ENCODE results near the gene CD248.

DNA sequence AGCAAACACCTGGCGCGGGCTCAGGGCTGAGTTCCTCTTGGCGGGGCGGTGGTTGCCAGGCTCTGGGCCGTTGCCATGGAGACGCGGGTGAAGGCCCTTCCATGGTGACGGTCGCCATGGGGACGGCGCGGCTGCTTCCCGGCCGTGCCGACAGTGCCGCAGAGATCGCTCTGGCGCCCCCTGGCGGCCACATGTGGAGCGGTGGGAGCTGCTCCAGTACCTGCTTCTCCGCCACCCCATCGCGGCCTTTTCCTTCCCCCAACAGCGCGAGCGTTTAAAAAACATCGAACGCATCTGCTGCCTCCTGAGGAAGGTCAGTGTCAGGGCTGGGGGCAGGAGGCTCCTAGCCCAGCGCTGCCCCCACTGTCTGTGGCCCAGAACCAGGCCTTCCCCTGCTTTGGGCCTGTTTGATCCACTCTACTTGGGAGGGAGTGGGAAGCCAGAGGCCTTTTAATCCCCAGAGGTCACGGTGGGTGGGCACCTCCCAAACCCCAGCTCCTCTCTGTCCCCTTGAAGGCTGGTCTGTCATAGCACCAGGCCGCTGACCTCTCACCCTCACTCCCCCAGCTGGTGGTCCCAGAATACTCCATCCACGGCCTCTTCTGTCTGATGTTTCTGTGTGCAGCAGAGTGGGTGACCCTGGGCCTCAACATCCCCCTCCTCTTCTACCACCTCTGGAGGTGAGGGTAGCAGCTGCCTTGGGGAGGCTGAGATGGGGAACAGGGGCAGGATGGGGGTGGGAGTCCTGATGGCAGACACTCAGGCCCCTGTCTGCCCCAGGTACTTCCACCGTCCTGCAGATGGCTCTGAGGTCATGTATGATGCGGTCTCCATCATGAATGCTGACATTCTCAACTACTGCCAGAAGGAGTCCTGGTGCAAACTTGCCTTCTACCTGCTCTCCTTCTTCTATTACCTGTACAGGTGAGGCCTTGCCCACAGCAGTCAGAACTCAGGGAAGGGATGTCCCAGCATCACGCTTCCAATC is 34.1 kb downstream of the CD248 start:
- TF ChIP-seq, protein P1, sequence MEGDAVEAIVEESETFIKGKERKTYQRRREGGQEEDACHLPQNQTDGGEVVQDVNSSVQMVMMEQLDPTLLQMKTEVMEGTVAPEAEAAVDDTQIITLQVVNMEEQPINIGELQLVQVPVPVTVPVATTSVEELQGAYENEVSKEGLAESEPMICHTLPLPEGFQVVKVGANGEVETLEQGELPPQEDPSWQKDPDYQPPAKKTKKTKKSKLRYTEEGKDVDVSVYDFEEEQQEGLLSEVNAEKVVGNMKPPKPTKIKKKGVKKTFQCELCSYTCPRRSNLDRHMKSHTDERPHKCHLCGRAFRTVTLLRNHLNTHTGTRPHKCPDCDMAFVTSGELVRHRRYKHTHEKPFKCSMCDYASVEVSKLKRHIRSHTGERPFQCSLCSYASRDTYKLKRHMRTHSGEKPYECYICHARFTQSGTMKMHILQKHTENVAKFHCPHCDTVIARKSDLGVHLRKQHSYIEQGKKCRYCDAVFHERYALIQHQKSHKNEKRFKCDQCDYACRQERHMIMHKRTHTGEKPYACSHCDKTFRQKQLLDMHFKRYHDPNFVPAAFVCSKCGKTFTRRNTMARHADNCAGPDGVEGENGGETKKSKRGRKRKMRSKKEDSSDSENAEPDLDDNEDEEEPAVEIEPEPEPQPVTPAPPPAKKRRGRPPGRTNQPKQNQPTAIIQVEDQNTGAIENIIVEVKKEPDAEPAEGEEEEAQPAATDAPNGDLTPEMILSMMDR (tag by site-specific recombination; IDR thresholded peaks at IDR 0.05): peak; percentile 93
- TF ChIP-seq ZNF335 (tag by site-specific recombination; conservative IDR thresholded peaks at IDR 0.05): no peak
- TF ChIP-seq ZNF76 (tag by site-specific recombination; IDR thresholded peaks at IDR 0.05; ENCODE audit: borderline replicate concordance, low read depth): no peak
- TF ChIP-seq ZEB2 (tag by site-specific recombination; IDR thresholded peaks at IDR 0.05): no peak
- no peak for TF ChIP-seq ZNF391 (tag by site-specific recombination; IDR thresholded peaks at IDR 0.05; ENCODE audit: borderline replicate concordance, low read depth)
- TF ChIP-seq ZNF830 (tag by site-specific recombination; IDR thresholded peaks at IDR 0.05; ENCODE audit: low read depth): no peak
- no peak for TF ChIP-seq MEIS1 (CRISPR knock-in tag; IDR thresholded peaks at IDR 0.05; ENCODE audit: borderline replicate concordance)
- TF ChIP-seq, protein P2, sequence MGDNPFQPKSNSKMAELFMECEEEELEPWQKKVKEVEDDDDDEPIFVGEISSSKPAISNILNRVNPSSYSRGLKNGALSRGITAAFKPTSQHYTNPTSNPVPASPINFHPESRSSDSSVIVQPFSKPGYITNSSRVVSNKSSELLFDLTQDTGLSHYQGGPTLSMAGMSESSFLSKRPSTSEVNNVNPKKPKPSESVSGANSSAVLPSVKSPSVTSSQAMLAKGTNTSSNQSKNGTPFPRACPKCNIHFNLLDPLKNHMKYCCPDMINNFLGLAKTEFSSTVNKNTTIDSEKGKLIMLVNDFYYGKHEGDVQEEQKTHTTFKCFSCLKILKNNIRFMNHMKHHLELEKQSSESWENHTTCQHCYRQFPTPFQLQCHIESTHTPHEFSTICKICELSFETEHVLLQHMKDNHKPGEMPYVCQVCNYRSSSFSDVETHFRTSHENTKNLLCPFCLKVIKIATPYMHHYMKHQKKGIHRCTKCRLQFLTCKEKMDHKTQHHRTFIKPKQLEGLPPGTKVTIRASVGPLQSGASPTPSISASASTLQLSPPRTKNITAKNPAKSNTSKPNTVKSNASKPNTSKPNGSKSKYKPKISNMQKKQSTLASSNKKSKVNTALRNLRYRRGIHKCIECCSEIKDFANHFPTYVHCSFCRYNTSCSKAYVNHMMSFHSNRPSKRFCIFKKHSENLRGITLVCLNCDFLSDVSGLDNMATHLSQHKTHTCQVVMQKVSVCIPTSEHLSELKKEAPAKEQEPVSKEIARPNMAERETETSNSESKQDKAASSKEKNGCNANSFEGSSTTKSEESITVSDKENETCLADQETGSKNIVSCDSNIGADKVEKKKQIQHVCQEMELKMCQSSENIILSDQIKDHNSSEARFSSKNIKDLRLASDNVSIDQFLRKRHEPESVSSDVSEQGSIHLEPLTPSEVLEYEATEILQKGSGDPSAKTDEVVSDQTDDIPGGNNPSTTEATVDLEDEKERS (tag by site-specific recombination; IDR thresholded peaks at IDR 0.05): no peak
- no peak for TF ChIP-seq ZBTB7A (tag by site-specific recombination; IDR thresholded peaks at IDR 0.05; ENCODE audit: low read depth)
- no peak for TF ChIP-seq KLF16 (tag by site-specific recombination; IDR thresholded peaks at IDR 0.05)
- no peak for TF ChIP-seq PRDM1 (tag by site-specific recombination; IDR thresholded peaks at IDR 0.05)
- TF ChIP-seq ZNF114 (tag by site-specific recombination; IDR thresholded peaks at IDR 0.05): no peak
- TF ChIP-seq YY1 (tag by site-specific recombination; IDR thresholded peaks at IDR 0.05): no peak
